GM23338 (cell line): ENCODE data around the gene SMARCC1.

Source experiments
- CREB1 ChIP-seq: fragments of 250-450 bp; sonication (Bioruptor Pico); IDR thresholded peaks from 2 replicates; pipeline ENCODE4 v1.5.0; 2020; ENCODE audit warnings: low read depth, mild to moderate bottlenecking, moderate library complexity
- EZH2 ChIP-seq: fragments of 200-600 bp; sonication (generic); IDR thresholded peaks from one replicate; pipeline ENCODE4 v1.8.0; 2017; ENCODE audit warnings: antibody characterized with exemption, mild to moderate bottlenecking, low read depth; ENCODE audit not compliant: unreplicated experiment
- EZH2phosphoT487 ChIP-seq: fragments of 200-600 bp; sonication (generic); IDR thresholded peaks from one replicate; pipeline ENCODE4 v1.8.1; 2018; ENCODE audit warnings: antibody characterized with exemption; ENCODE audit not compliant: unreplicated experiment
- JUNB ChIP-seq: IDR thresholded peaks from one replicate; pipeline ENCODE4 v1.6.1; 2016; ENCODE audit warnings: antibody characterized with exemption; ENCODE audit not compliant: unreplicated experiment
- NANOG ChIP-seq: IDR thresholded peaks from 2 replicates; pipeline ENCODE4 v1.6.1; 2016; ENCODE audit warnings: antibody characterized with exemption, borderline replicate concordance
- POLR2AphosphoS5 ChIP-seq: IDR thresholded peaks from 2 replicates; pipeline ENCODE4 v1.6.1; 2016; ENCODE audit warnings: antibody characterized with exemption, low read depth
- STAT1 ChIP-seq: IDR thresholded peaks from one replicate; pipeline ENCODE4 v1.6.1; 2016; ENCODE audit warnings: antibody characterized with exemption; ENCODE audit not compliant: unreplicated experiment
- ZNF114 ChIP-seq: fragments of 250-450 bp; sonication (Bioruptor Pico); IDR thresholded peaks from 2 replicates; pipeline ENCODE4 v1.5.0; 2020; ENCODE audit warnings: mild to moderate bottlenecking, moderate library complexity
- ZNF331 ChIP-seq: fragments of 250-450 bp; sonication (Bioruptor Pico); IDR thresholded peaks from 2 replicates; pipeline ENCODE4 v1.5.0; 2020; ENCODE audit warnings: low read depth, mild to moderate bottlenecking, moderate library complexity
- ZNF462 ChIP-seq: fragments of 250-450 bp; sonication (Bioruptor Pico); IDR thresholded peaks from 2 replicates; pipeline ENCODE4 v1.5.0; 2020; ENCODE audit warnings: mild to moderate bottlenecking, moderate library complexity
- TF ChIP-seq, protein P1 (sequence below), 2 experiments: fragments of 200-600 bp in 1 of 2; sonication (generic) in 1 of 2; conservative IDR thresholded peaks; 2 replicates each; pipeline versions ENCODE4 v1.5.1 to v1.6.1; 2016 to 2017; ENCODE audit warnings: antibody characterized with exemption in 2 of 2, low read depth in 2 of 2, mild to moderate bottlenecking in 2 of 2, moderate library complexity in 1 of 2
- TF ChIP-seq, protein P2 (sequence below): IDR thresholded peaks from one replicate; pipeline ENCODE4 v1.6.1; 2018; ENCODE audit warnings: antibody characterized with exemption; ENCODE audit not compliant: unreplicated experiment
- TF ChIP-seq, protein P3 (sequence below): IDR thresholded peaks from 2 replicates; pipeline ENCODE4 v1.6.1; 2016; ENCODE audit warnings: antibody characterized with exemption

- TF ChIP-seq, protein P1, sequence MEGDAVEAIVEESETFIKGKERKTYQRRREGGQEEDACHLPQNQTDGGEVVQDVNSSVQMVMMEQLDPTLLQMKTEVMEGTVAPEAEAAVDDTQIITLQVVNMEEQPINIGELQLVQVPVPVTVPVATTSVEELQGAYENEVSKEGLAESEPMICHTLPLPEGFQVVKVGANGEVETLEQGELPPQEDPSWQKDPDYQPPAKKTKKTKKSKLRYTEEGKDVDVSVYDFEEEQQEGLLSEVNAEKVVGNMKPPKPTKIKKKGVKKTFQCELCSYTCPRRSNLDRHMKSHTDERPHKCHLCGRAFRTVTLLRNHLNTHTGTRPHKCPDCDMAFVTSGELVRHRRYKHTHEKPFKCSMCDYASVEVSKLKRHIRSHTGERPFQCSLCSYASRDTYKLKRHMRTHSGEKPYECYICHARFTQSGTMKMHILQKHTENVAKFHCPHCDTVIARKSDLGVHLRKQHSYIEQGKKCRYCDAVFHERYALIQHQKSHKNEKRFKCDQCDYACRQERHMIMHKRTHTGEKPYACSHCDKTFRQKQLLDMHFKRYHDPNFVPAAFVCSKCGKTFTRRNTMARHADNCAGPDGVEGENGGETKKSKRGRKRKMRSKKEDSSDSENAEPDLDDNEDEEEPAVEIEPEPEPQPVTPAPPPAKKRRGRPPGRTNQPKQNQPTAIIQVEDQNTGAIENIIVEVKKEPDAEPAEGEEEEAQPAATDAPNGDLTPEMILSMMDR (conservative IDR thresholded peaks at IDR 0.05; ENCODE audit: low read depth in 2 of 2) = peak in 1 of 2 experiments; percentile 14; a peak in 1 of 4 replicates
- no peak for TF ChIP-seq POLR2AphosphoS5
- TF ChIP-seq, protein P2, sequence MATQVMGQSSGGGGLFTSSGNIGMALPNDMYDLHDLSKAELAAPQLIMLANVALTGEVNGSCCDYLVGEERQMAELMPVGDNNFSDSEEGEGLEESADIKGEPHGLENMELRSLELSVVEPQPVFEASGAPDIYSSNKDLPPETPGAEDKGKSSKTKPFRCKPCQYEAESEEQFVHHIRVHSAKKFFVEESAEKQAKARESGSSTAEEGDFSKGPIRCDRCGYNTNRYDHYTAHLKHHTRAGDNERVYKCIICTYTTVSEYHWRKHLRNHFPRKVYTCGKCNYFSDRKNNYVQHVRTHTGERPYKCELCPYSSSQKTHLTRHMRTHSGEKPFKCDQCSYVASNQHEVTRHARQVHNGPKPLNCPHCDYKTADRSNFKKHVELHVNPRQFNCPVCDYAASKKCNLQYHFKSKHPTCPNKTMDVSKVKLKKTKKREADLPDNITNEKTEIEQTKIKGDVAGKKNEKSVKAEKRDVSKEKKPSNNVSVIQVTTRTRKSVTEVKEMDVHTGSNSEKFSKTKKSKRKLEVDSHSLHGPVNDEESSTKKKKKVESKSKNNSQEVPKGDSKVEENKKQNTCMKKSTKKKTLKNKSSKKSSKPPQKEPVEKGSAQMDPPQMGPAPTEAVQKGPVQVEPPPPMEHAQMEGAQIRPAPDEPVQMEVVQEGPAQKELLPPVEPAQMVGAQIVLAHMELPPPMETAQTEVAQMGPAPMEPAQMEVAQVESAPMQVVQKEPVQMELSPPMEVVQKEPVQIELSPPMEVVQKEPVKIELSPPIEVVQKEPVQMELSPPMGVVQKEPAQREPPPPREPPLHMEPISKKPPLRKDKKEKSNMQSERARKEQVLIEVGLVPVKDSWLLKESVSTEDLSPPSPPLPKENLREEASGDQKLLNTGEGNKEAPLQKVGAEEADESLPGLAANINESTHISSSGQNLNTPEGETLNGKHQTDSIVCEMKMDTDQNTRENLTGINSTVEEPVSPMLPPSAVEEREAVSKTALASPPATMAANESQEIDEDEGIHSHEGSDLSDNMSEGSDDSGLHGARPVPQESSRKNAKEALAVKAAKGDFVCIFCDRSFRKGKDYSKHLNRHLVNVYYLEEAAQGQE = no peak
- no peak for TF ChIP-seq NANOG
- no peak for TF ChIP-seq EZH2phosphoT487
- no peak for TF ChIP-seq JUNB
- TF ChIP-seq EZH2 = no peak
- TF ChIP-seq ZNF331 (CRISPR knock-in tag) = no peak
- no peak for TF ChIP-seq CREB1
- TF ChIP-seq, protein P3, sequence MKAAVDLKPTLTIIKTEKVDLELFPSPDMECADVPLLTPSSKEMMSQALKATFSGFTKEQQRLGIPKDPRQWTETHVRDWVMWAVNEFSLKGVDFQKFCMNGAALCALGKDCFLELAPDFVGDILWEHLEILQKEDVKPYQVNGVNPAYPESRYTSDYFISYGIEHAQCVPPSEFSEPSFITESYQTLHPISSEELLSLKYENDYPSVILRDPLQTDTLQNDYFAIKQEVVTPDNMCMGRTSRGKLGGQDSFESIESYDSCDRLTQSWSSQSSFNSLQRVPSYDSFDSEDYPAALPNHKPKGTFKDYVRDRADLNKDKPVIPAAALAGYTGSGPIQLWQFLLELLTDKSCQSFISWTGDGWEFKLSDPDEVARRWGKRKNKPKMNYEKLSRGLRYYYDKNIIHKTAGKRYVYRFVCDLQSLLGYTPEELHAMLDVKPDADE = no peak
- TF ChIP-seq ZNF462 (CRISPR knock-in tag) = no peak
- no peak for TF ChIP-seq ZNF114 (CRISPR knock-in tag)
- no peak for TF ChIP-seq STAT1
These were observed 214.5 kb downstream of the SMARCC1 start for GRCh38 chr3:47567149-47567548.
